Left kidney (tissue), 2 donors: ENCODE results near the gene ITPR1. TPM values are rescaled to one million over a fixed set of nuclear protein-coding genes. Genes with fewer than 3 reads are reported as not detected.
"Not testable (repeated sequence)": the region's sequence is repeated elsewhere in the genome, so short reads cannot be mapped to it uniquely, and the experiment has no call there.

ENCODE experiments used
- DNase-seq: peaks from one replicate; pipeline ENCODE4 v3.0.0-alpha.2; 2013
- polyA plus RNA-seq: library from polyadenylated mRNA; unstranded; fragments of 120-200 nt; gene quantifications from one replicate; pipeline ENCODE4 v1.2.1, GENCODE V29; 2013; ENCODE audit not compliant: insufficient read length

ITPR1 gene
- polyA plus RNA-seq, 1 donor, result 68.2 TPM

DNA sequence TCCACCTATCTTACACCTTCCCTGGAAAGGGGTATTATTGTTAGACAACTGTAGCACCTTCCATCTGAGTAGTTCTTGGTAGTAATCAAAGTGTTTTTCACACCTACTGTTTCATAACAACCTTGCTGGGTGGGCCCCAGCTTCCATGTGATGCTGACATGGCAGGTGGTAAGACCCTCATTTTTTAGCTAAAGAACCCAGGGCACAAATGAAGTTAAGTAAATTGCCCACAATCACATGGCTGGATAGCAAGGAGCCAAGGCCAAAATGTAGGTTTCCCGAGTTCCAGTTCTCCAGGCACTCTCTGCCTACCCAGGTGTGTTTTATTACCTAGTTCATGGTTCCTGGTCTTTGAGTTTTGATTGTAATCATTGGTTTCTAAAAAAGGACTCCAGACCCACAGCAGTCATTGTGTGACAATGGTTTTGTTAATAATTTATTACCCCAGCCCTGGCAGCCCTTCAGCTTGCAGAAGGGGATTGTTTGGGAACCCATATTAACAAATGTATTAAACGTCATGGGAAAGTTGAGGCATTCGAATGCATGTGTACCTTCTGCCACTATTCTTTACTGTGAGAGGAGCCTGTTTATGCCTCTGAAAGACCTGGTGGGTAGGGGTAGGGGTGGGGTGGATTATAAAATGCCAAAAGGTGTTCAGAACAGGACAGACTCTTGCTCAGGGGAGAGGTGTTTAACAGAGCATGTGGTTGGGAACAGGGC, 263.9 kb downstream of the ITPR1 start:
- DNase-seq, result peak; percentile 49

DNA sequence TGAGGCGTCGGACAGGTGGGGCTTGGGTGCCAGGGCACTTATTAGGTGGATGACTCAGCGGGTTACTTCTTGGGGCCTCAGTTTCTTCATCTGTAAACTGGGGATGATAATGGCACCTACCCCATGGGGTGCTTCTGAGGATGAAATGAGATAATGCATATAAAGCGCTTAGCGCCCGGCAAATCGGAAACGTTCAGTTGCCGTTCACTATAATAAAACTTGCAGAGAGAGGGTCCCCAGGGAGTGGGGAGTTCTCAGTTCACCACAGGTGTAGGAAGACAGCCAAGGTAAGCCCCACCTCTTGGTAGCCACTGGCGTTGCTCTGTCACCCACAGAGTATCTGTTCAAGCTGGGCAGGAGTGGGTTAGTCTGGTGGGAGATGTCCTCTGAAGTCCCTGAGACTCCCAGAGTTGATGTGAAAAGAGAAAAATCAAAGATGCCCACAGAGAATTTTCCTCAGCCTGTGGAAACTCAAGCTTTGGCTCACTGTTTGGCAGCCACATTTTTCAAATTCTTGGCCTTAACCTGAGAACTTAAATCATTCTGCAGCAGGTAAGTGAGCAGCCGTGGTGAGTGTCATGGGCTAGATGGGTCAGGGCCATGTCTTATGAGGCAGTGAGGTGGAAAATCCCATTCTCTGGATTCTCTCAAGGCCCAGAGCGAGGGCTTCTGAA, 264.6 kb downstream of the ITPR1 start:
- no peak for DNase-seq

DNA sequence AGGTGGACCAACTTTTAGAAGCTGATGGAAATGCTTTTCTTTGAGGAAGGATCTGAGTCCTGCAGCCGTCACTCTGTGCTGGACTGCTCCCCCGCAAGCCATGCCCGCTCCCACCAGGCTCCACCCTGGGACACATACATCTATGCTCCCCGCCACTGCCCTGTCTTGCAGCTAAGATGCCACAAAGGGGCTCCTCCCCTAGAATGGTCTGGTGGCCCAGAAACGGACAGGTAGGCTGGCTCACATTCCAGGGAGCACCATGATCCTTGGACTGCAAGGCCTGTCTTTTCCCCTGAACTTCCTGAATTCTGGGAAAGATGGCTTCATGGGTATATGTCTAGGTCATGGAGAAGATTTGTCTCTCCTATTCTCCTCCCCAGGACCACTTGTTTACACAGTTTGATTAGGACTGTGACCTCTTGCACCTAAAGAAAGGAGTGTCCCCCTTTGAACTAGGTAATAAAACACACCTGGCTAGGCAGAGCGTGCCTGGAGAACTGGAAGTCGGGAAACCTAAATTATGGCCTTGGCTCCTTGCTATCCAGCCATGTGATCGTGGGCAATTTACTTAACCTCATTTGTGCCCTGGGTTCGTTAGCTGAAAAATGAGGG, 265.2 kb downstream of the ITPR1 start:
- no peak for DNase-seq

DNA sequence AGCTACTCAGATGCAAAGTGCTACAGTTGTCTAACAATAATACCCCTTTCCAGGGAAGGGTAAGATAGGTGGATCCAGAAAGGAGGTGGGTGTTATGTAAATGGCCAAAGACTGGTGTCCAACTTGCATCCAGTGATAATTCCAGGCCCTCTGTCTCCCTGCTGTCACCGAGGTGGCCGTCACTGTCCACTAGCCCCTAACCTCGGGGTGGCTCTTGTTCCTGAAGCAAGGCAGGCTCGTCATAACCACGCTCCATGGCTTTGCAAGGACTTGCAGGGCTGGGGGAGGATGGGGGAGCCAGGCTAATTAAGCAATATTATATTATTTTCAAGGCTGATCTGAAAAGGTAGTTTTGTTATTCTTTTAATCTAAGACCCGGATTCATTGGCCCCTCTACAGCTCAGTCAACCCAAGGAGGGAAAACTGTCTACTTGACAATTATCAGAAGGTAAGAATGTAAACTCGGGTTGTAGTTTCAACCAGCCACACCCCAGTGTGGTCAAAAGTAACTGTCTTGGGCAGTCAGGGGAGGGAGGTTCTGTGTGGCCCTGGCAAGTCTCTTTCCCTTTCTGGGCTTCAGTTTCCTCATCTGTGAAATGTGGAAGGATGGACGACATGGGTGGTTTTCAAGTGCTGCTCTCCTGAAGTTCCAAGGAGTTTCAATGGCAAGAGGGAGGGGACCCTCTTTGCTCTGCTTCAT, 266.0 kb downstream of the ITPR1 start:
- DNase-seq, result no peak

DNA sequence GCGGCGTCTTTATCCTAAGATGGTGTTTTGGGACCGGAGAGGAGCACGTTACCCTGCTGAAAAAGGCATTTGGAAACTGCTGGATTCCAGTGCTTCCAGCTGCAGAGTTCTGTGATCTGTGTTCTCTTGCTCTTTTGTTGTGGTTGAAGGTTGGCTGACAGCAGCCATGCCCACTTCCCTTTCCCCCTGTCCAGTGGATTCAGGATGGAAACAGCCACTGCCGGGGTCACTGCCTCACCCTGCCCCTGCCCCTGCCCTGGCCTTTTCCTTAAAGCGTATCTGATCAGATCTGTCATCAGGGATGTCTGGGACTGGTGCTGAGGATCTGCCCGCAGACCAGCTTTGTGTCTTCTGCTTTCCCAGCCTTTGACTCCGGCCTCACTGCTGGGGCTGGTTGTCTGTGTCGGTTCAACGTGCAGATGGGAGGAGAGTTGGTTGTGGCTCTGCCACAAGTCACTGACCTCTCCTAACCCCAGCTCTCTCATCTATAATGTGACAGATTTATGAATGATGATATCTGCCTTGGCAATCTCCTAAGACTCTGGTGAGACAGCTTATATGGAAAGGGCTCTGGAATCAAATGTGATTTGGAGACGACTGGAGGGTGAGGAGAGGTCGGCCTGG, 266.7 kb downstream of the ITPR1 start:
- no peak for DNase-seq

DNA sequence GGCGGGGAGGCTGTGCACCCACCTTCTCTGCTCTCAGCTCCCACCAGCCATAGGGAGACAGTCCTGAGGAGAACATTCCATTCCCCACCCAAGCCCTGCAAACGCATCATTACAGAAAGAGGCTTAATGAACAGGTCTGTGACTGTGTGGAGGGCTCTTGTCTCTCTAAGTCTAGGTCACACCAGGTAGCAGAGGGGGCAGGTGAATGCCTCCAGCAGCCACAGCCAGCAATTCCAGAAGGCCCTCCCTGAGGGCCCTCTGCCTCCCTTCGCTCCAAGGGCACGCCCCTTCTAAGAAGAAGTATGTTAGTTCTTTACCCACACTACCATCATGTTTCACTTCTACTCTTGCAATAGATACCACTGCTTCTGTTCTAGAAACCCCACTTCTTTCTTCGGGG, 268.6 kb downstream of the ITPR1 start:
- no peak for DNase-seq

DNA sequence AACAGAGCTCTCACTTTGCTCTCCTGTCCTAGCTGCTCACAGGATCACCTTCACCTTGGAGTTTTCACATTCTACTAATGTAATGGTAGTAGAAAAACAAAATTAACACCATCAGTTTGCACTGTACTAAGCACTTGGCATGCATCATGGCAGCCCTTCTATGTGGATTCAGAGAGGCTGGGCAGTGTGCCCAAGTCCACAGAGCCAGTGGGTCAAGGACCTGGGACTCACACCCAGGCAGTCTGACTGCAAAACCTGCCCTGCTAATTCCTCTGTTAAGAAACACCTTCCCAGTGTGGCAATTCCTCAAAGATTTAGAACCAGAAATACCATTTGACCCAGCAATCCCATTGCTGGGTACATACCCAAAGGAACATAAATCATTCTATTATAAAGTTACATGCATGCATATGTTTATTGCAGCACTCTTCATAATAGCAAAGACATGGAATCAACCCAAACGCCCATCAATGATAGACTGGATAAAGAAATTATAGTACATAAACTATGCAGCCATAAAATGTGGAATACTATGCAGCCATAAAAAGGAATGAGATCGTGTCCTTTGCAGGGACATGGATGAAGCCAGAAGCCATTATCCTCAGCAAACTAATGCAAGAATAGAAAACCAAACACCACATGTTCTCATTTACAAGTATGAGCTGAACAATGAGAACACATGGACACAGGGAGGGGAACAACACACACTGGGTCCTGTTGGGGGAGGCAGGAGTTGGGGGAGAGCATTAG, 269.5 kb downstream of the ITPR1 start:
- not testable (repeated sequence) for DNase-seq

DNA sequence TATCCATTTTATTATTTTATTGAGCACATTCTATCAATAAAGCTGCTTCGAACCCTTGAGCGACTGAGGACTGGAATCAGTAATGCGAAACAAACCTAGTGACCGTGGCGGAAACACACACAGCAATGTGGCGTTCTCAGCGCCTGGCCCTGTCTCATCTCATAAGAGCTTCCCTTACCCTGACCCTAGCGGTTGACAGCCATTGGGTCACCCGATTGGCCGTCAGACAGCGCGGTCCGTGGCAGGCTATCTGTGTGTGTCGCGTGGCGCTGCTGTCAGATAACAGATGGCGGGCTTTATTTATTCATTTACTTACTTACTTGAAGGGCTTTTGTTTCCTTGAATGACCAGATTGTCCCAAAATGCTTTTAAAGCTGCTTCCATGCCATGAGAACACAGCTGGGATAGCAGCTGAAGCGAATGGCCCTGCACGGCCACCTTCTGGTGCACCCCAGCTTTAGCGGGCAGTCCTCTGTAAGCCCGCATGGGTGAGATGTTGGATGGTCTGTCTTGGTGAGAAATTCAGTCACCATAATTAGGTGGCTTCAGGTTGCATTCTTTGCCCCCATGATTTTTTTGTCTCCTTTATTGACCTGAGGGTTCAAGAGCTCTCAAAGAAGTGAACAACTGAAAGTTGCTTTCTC, 270.6 kb downstream of the ITPR1 start:
- no peak for DNase-seq

DNA sequence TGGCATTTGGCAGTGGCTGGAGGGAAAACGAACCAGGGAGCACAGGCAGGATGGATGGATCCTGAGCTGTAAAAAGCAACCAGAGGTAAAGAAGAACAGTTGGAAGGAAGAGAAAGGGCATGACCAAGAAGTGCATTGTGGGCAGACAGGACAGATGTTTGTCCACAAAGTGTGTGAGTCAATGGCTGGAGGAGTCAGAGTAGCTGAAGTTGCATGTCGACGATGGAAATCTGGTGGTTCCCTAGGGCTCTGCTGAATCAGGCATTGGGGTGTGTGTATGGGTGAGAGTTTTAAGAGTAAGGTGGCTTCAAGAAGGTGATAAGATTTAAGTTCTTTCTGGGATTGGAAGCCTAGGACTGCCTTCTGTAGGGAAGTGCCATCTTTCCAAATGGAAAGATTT, 272.1 kb downstream of the ITPR1 start:
- no peak for DNase-seq

DNA sequence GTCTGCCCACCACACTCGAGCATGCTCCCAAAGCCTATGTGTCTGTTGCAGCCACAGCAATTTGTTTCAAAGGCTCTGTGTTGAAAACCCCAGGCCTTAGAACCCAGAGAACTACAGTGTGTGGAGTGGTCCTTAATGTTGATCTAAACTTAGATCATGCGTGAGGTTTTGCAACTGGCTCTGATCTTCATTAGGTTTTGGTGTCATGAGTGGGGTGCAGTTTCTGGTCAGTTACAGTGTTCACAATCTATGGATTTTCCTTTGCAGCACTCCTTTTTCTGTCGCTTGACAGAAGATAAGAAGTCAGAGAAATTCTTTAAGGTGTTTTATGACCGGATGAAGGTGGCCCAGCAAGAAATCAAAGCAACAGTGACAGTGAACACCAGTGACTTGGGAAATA, 273.1 kb downstream of the ITPR1 start:
- DNase-seq, result no peak

DNA sequence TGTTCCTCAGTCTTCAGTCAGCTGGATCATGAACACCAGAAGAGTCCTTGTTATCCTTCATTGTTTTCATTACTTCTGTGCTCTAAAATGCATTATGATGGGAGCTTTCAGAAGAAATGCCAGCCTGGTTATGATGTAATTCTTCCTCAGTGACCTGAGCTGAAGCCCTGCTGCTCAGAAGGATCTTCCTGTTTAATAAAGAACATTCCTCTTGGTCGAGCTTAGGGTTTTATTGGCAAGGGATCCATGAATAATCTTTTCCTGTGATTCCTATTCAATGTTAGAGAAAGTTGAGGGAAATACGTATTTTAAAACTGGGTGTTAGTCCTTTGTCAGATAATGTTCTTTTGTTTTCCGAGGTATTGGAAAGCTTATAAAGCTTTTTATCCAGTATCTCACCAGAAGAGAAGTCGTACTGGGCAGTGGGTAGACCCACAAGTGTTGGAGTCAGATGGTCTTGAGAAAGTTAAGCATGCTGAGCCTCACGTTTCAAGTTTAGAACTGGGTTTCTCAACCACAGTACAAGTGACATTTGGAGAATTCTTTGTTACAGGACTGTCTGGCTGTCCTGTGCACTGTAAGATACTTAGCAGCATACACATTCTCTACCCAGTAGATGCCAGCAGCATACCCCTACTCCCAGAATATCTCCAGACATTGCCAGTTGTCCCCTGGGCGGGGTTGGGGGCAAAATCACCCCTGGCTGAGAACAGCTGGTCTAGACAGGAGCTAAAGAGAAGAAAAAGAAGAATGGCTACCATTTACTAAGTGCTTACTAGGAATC, 273.8 kb downstream of the ITPR1 start:
- no peak for DNase-seq

DNA sequence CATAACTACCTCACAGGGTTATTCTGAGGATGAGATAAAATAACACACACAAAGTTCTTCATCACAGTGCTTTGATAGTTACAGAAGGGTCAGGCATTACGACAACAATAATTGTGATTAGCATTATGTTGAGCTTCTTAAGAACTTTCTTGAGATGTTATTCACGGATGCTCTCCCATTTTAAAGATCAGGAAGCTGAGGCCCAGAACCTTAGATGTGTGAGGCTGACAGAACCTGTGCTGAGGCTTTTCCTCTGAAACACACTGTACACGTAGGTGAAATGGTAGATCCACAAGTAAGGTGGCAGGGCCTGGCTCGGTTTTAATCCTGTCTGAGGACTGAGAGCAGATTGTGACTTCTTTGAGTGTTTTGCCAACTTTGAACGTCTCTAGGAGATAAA, 274.9 kb downstream of the ITPR1 start:
- no peak for DNase-seq

DNA sequence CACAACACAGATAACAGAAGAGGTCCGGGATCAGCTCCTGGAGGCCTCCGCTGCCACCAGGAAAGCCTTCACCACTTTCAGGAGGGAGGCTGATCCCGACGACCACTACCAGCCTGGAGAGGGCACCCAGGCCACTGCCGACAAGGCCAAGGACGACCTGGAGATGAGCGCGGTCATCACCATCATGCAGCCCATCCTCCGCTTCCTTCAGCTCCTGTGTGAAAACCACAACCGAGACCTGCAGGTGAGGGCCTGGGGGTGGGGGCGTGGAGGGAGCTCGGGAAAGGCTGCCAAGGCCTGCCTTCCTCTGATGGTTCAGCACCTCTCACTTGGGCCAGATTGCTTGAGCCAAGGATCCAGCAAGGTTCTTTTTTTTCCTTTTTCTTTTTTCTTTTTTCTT, 275.4 kb downstream of the ITPR1 start:
- no peak for DNase-seq

DNA sequence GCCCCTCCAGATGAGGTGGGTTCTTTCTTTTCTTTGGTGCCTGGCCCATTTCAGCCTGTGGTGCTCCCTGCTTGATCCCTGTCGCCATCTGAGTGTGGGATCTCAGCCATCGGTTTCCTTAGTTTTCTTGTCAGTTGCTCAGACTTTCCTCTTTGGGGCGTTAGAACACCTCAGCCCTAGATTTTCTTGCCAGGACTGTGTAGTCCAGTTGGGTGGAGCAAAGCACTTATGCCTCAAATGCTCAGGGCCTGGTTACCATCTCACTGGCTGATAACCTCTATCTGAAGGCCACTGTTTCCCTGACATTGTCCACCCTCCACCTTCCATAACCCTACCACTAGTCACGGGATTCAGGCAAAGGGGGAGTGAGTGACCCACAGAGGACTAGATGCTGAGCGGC, 277.4 kb downstream of the ITPR1 start:
- no peak for DNase-seq

DNA sequence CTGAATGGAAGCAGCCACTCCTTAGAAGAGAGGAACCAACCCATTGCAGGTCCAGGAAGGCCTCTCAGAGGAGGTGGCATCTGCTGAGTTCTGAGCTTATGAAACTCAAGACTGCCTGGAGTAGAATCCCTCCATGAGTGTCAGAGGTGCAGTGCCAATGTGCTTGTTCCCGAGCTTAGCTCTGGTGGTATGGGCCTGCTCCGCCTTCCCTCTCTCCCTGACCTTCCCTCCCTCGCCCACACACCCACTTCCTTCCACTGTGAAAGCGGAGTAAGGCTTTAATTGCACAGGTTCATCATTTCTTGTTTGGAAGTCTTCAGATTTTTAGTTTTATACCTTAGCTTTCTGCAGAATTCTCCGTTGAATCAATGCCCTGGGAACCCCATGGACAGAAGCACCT, 278.1 kb downstream of the ITPR1 start:
- DNase-seq, result no peak

DNA sequence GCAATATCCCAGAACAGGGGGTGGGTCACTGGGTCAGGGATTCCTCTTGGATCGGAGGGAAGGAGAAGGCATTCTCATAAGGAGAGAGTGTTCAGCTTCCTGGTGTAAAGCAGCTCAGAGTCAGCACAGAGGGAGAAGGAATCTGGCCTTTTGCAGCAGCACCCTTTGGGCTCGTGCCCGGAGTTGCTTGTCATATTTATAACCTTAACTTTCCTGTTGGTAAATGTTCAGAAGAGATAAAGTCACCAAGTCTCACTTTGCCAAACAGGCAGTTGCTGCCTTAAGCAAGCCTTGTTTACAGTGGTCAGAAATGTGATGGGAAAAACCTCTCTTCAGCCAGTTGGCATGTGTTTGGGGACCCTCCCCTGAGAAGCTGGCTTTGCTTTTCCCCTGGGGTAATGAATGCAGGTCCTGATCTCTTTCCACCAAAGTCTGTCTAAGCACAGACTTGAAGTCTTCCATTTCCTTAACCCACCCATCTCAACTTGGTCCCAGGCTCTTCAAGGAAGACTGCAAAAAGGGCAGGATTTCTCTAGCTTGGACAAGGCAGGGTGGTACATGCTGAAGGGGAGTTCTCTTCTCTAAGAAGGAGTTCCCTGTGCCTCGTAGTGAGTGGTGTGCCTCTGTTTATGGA, 279.1 kb downstream of the ITPR1 start:
- no peak for DNase-seq

DNA sequence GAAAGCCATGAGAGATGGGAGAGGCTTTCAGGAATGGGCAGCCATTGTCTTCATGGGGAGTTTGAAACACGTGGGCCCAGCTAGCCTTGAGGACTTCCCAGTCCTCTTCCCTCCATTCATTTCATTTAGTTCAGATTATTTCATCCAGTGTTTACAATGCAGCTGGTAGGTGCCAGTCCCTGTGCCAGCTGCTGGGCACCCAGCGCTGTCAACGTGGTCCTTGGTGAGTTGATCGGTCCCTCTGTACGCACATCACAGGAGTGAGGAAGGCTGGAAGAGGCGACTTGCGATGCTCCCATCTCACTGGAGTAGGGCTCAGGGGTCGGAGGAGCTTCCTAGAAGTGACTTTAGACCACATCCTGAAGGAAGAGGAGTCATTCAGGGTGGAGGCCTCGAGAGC, 279.7 kb downstream of the ITPR1 start:
- DNase-seq, result no peak

DNA sequence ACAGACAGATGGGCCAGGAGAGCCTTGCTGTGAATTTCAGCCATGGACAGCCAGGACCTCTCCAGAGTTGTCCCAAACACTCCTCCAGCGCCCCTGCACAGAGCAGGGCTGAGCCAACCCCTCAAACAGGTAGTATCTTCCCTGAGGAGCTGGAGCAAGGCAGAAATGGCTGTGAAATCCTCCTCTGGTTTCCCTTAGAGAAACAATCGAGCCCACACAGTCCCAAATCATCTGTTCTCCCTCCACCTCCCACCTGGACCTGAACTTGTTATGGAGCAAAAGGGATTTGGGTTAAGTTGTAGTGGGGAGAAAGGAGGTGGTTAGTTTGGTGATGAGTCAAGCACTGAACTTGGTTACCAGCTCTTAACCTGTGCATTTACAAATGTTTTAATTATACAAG, 280.4 kb downstream of the ITPR1 start:
- no peak for DNase-seq

DNA sequence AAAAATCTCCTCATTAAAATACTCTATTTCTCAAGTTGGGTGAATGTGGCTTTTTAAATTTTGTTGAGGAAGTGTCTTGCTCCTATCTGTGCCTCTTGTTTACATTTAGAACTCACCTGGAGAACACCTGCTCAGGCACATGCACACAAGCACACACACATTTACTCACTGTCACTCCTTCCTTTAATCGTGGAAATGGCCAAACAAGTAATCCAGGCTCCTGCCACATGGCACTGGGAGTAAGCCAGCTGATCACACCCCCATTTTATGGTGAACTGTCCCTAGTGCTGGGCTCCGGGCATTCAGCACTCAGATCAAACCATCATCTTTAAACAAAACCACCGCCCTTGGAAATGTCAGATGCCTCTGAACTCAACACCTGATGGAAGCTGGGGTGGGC, 281.4 kb downstream of the ITPR1 start:
- DNase-seq, result no peak

DNA sequence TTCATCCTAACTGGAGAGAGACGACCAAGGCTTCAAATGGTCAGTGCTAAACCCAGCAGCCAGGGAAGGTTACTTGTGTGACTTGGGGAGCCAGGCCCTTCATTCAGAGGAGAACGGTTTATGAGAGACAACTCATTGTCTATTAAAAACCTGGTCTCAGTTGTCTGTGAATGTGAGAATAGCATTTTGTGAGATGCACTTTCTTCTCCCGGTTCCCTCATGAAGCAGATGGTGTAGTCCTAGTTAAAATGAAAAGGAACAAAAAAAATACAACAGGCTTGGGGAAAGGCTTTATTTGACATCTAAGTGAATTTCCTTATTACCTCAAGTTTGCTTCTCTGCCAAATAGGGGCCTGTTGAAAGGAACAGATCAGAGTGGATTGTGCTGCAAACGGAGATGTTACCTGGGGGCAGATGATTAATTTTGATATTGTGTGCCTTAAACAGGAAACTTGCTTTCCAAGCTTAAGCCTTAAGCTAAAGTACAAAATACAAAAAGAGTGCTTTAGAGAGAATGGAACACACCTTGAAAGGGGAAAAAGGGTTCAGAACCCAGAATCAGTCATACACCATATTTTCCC, 283.3 kb downstream of the ITPR1 start:
- no peak for DNase-seq
